HEK293 (cell line): ENCODE measurements around the gene PCSK5.

Source experiments
- CTCF ChIA-PET: fragments of 350-600 bp; formaldehyde crosslinking; extraction: SDS; loops from one replicate; lab custom pipeline; 2021; ENCODE audit warnings: antibody characterized with exemption; lab: Yijun Ruan, JAX
- POLR2A ChIA-PET: fragments of 300-600 bp; formaldehyde crosslinking; extraction: SDS; loops from one replicate; lab custom pipeline; 2020; ENCODE audit warnings: antibody characterized with exemption, inconsistent platforms; lab: Yijun Ruan, JAX
- H3K27ac ChIP-seq: fragments of 200-500 bp; sonication (Bioruptor generic); 2 replicates; pipeline ENCODE4 v1.5.1; 2014; ENCODE audit warnings: low read depth, low read length, control low read depth, inconsistent platforms; ENCODE audit errors: extremely low read depth
- H3K36me3 ChIP-seq, 2 experiments: fragments of 200-500 bp in 1 of 2; sonication (Bioruptor generic) in 1 of 2; 1 replicate in 1 of 2; 2 replicates in 1 of 2; pipeline ENCODE4 v1.5.1; 2014 to 2017; ENCODE audit warnings: inconsistent platforms in 2 of 2, low read length in 2 of 2; ENCODE audit not compliant: control insufficient read depth in 2 of 2, insufficient read depth in 1 of 2
- H3K4me1 ChIP-seq: fragments of 200-500 bp; sonication (Bioruptor generic); 2 replicates; pipeline ENCODE4 v1.5.1; 2014; ENCODE audit warnings: mild to moderate bottlenecking, low read length, inconsistent platforms; ENCODE audit not compliant: control insufficient read depth, insufficient read depth
- H3K4me3 ChIP-seq: 2 replicates; pipeline ENCODE4 v1.5.1; 2011; ENCODE audit warnings: low read depth, mild to moderate bottlenecking, control low read depth, low read length, moderate library complexity
- H3K9me3 ChIP-seq: fragments of 200-500 bp; sonication (Bioruptor generic); 2 replicates; pipeline ENCODE4 v1.5.1; 2014; ENCODE audit warnings: low read depth, low read length, inconsistent platforms; ENCODE audit not compliant: control insufficient read depth, insufficient read depth
- IKZF3 ChIP-seq: fragments of 450-650 bp; IDR thresholded peaks from 2 replicates; pipeline ENCODE4 v1.5.0; 2018; ENCODE audit warnings: missing biosample characterization, mild to moderate bottlenecking, missing genetic modification characterization, moderate library complexity
- KLF17 ChIP-seq: fragments of 450-650 bp; formaldehyde crosslinking; IDR thresholded peaks from 2 replicates; pipeline ENCODE4 v1.5.1; 2016; ENCODE audit warnings: missing biosample characterization, missing genetic modification characterization
- MEIS1 ChIP-seq: sonication (generic); formaldehyde crosslinking; IDR thresholded peaks from 2 replicates; pipeline ENCODE4 v1.8.1; 2022; ENCODE audit warnings: missing genetic modification reagents, mild to moderate bottlenecking, borderline replicate concordance
- OSR2 ChIP-seq: fragments of 450-650 bp; formaldehyde crosslinking; IDR thresholded peaks from 2 replicates; pipeline ENCODE4 v1.5.1; 2016; ENCODE audit warnings: missing biosample characterization, missing genetic modification characterization
- PRDM1 ChIP-seq: fragments of 450-650 bp; formaldehyde crosslinking; IDR thresholded peaks from 2 replicates; pipeline ENCODE4; 2016; ENCODE audit warnings: missing biosample characterization, missing genetic modification characterization
- PRDM6 ChIP-seq: fragments of 450-650 bp; formaldehyde crosslinking; IDR thresholded peaks from 2 replicates; pipeline ENCODE4 v1.5.1; 2017; ENCODE audit warnings: missing biosample characterization, missing genetic modification characterization
- SP2 ChIP-seq: fragments of 450-650 bp; formaldehyde crosslinking; IDR thresholded peaks from 2 replicates; pipeline ENCODE4 v1.5.1; 2016; ENCODE audit warnings: missing biosample characterization, missing genetic modification characterization
- TRIM28 ChIP-seq: IDR thresholded peaks from 2 replicates; pipeline ENCODE4 v1.6.1; 2011; ENCODE audit warnings: low read length, control low read depth, borderline replicate concordance
- ZBTB10 ChIP-seq: fragments of 450-650 bp; formaldehyde crosslinking; IDR thresholded peaks from 2 replicates; pipeline ENCODE4 v1.5.1; 2016; ENCODE audit warnings: missing biosample characterization, missing genetic modification characterization
- ZBTB17 ChIP-seq: fragments of 450-650 bp; formaldehyde crosslinking; IDR thresholded peaks from 2 replicates; pipeline ENCODE4 v1.5.1; 2016; ENCODE audit warnings: missing biosample characterization, missing genetic modification characterization
- ZNF121 ChIP-seq: fragments of 450-650 bp; formaldehyde crosslinking; IDR thresholded peaks from 2 replicates; pipeline ENCODE4 v1.5.1; 2016; ENCODE audit warnings: missing biosample characterization, missing genetic modification characterization
- ZNF169 ChIP-seq: fragments of 450-650 bp; formaldehyde crosslinking; IDR thresholded peaks from 2 replicates; pipeline ENCODE4 v1.5.1; 2016; ENCODE audit warnings: missing biosample characterization, missing genetic modification characterization
- ZNF2 ChIP-seq: fragments of 450-650 bp; formaldehyde crosslinking; IDR thresholded peaks from 2 replicates; pipeline ENCODE4 v1.5.1; 2016; ENCODE audit warnings: missing biosample characterization, missing genetic modification characterization
- ZNF280D ChIP-seq: fragments of 450-650 bp; formaldehyde crosslinking; IDR thresholded peaks from 2 replicates; pipeline ENCODE4 v1.5.1; 2016; ENCODE audit warnings: missing biosample characterization, missing genetic modification characterization
- ZNF394 ChIP-seq: fragments of 450-650 bp; formaldehyde crosslinking; IDR thresholded peaks from 2 replicates; pipeline ENCODE4 v1.5.1; 2016; ENCODE audit warnings: missing biosample characterization, missing genetic modification characterization, mild to moderate bottlenecking, moderate library complexity, borderline replicate concordance
- ZNF404 ChIP-seq: fragments of 450-650 bp; formaldehyde crosslinking; IDR thresholded peaks from 2 replicates; pipeline ENCODE4 v1.5.1; 2017; ENCODE audit warnings: missing biosample characterization, missing genetic modification characterization
- ZNF529 ChIP-seq: fragments of 450-650 bp; formaldehyde crosslinking; IDR thresholded peaks from 2 replicates; pipeline ENCODE4 v1.5.1; 2017; ENCODE audit warnings: missing genetic modification characterization, missing biosample characterization; ENCODE audit not compliant: insufficient replicate concordance
- ZNF558 ChIP-seq: fragments of 450-650 bp; formaldehyde crosslinking; IDR thresholded peaks from 2 replicates; pipeline ENCODE4 v1.5.1; 2016; ENCODE audit warnings: missing biosample characterization, missing genetic modification characterization
- ZNF596 ChIP-seq: fragments of 450-650 bp; IDR thresholded peaks from 2 replicates; pipeline ENCODE4 v1.5.0; 2018; ENCODE audit warnings: missing biosample characterization, mild to moderate bottlenecking, missing genetic modification characterization, moderate library complexity
- ZNF660 ChIP-seq: fragments of 450-650 bp; IDR thresholded peaks from 2 replicates; pipeline ENCODE4 v1.5.1; 2018; ENCODE audit warnings: missing biosample characterization, mild to moderate bottlenecking, missing genetic modification characterization
- ZNF707 ChIP-seq: fragments of 450-650 bp; formaldehyde crosslinking; IDR thresholded peaks from 2 replicates; pipeline ENCODE4 v1.5.1; 2016; ENCODE audit warnings: missing biosample characterization, missing genetic modification characterization
- ZNF76 ChIP-seq: fragments of 450-650 bp; formaldehyde crosslinking; IDR thresholded peaks from 2 replicates; pipeline ENCODE4; 2016; ENCODE audit warnings: low read depth, missing biosample characterization, missing genetic modification characterization, borderline replicate concordance
- ZNF830 ChIP-seq: fragments of 450-650 bp; IDR thresholded peaks from 2 replicates; pipeline ENCODE4 v1.5.0; 2018; ENCODE audit warnings: missing biosample characterization, missing genetic modification characterization, low read depth, mild to moderate bottlenecking, moderate library complexity

Gene PCSK5

GRCh38 chr9:75885652-75886051, 4.8 kb upstream of the PCSK5 start (continued):
- no peak for TF ChIP-seq ZNF121 (tag by site-specific recombination)
- no peak for TF ChIP-seq ZNF529 (tag by site-specific recombination)
- peak; percentile 60 for TF ChIP-seq PRDM6 (tag by site-specific recombination)
- TF ChIP-seq OSR2 (tag by site-specific recombination): peak; percentile 28; the same call in 1 of the 2 replicates
- TF ChIP-seq ZNF280D (tag by site-specific recombination): no peak

GRCh38 chr9:75889577-75889976, 896 bp upstream of the PCSK5 start:
- Histone ChIP-seq H3K27ac (peak overlapping the region; percentile 82; the same call in 1 of the 2 replicates), H3K4me3 (peak overlapping the region; percentile 81), H3K36me3 (no peaks in the 10 kb centered on the region), H3K9me3 (no peaks in the 10 kb centered on the region), H3K4me1 (peaks cover 11% of the 10 kb centered on the region)
- TF ChIP-seq ZNF404 (tag by site-specific recombination): no peak
- TF ChIP-seq SP2 (tag by site-specific recombination): peak; percentile 46
- TF ChIP-seq TRIM28: peak; percentile 22; the same call in 1 of the 2 replicates
- TF ChIP-seq ZNF558 (tag by site-specific recombination): peak; percentile 97
- TF ChIP-seq ZNF394 (tag by site-specific recombination): peak; percentile 19; the same call in 1 of the 2 replicates
- no peak for TF ChIP-seq ZNF830 (tag by site-specific recombination)
- TF ChIP-seq ZNF76 (tag by site-specific recombination): no peak
- 0 out of 2 replicates have a peak, but pooled peaks have one; percentile 65 for TF ChIP-seq IKZF3 (tag by site-specific recombination)
- ChIA-PET POLR2A (interaction anchor here (0.9 to 2.3 kb wide), 6 partner anchors 9 to 803 kb away, joined by 3 to 14 read pairs (median 6); partner anchors contain the start of gene RFK), CTCF (interaction anchor here (0.6 to 2.9 kb wide), 8 partner anchors 14 to 798 kb away, joined by 3 to 12 read pairs (median 4); no protein-coding TSS in a partner anchor)

- CTCF ChIA-PET: interaction anchor here (0.6 to 2.9 kb wide), 11 partner anchors 14 to 836 kb away, joined by 3 to 12 read pairs (median 3); no protein-coding TSS in a partner anchor
- peak overlapping the region; percentile 82 for H3K27ac ChIP-seq
- TF ChIP-seq ZBTB10 (tag by site-specific recombination) (no peak), ZNF169 (tag by site-specific recombination) (no peak), ZNF596 (no peak), PRDM1 (peak; percentile 49), ZNF2 (no peak), TRIM28 (0 out of 2 replicates have a peak, but pooled peaks have one; percentile 52), KLF17 (tag by site-specific recombination) (no peak), MEIS1 (CRISPR knock-in tag) (no peak), ZBTB17 (peak; percentile 89; the same call in 1 of the 2 replicates), ZNF660 (tag by site-specific recombination) (no peak), ZNF707 (tag by site-specific recombination) (no peak)
Observed at GRCh38 chr9:75889977-75890471, 449 bp upstream of the PCSK5 start.

More at GRCh38 chr9:75889977-75890471, 449 bp upstream of the PCSK5 start:
- Histone ChIP-seq H3K4me1 (peaks cover 11% of the 10 kb centered on the region), H3K9me3 (no peaks in the 10 kb centered on the region), H3K36me3 (no peaks in the 10 kb centered on the region), H3K4me3 (peak overlapping the region; percentile 81)
- POLR2A ChIA-PET: interaction anchor here (0.5 to 2.4 kb wide), 28 partner anchors 8 to 861 kb away, joined by 3 to 19 read pairs (median 4); partner anchors contain the start of genes GCNT1 and RFK
